ENCODE data around the gene CHRD.
"Not testable (repeated sequence)": the region's sequence is repeated elsewhere in the genome, so short reads cannot be mapped to it uniquely, and the experiment has no call there.

Gene CHRD

DNA sequence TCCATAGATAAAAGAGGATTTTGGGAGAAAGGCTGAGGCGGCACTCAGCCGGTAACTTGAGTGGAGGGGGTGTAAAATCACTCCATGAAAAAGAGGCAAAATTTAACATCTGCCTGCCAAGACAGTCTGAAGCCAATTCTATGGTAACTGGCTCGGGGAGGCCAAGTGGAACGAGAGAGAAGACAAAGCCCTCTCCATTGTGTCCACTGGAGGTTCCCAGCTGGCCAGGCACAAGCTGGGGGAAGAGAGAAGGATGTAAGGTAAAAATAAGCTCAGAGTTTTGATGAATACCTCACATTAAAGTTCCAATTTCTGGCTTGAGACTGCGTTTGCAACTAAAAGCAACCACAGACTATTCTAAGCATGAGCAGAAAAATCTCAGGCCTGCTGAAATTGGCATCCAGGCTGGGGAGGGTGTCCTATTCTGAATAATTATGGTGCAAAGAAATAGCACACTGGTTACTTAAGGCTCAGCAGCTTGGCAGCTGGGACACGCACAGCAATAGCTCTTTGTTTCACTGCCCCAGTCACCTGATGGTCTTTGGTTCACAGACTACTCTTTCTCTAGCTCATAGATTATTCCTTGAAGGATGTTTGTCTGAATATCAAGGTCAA lies 48.8 kb downstream of the CHRD start:
- DNase-seq (ENCODE audit: insufficient read length, low spot score) (no peak), FAIRE-seq (no peak)
- TF ChIP-seq CTCF (IDR thresholded peaks at IDR 0.05; ENCODE audit: insufficient read depth, missing control alignments): no peak

- TF ChIP-seq CTCF (IDR thresholded peaks at IDR 0.05; ENCODE audit: insufficient read depth, missing control alignments): no peak
- DNase-seq (ENCODE audit: insufficient read length, low spot score): no peak
- no peak for FAIRE-seq
These were observed 49.9 kb downstream of the CHRD start for GRCh38 chr3:184429786-184430185.

DNA sequence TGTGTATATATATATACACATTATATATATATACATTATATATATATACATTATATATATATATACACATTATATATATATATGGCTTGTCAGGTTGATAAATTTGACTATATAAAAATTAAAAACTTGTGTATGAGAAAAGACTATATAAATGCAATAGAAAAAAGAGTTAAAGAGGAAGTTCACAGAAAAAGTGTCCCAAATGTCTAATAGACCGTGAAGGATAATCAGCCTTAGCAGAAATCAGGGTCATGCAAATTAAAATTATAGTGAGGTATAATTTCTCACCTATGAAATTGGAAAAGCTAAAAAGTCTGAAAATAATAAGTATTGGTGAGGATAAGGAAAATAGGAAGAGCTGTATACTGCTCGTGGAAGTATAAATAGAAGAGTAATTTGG lies 51.1 kb downstream of the CHRD start:
- no peak for FAIRE-seq
- no peak for TF ChIP-seq CTCF (IDR thresholded peaks at IDR 0.05; ENCODE audit: insufficient read depth, missing control alignments)
- DNase-seq (ENCODE audit: insufficient read length, low spot score): no peak

- not testable (repeated sequence) for DNase-seq (ENCODE audit: insufficient read length, low spot score); FAIRE-seq
These were observed 53.3 kb downstream of the CHRD start for GRCh38 chr3:184433178-184433577.

DNA sequence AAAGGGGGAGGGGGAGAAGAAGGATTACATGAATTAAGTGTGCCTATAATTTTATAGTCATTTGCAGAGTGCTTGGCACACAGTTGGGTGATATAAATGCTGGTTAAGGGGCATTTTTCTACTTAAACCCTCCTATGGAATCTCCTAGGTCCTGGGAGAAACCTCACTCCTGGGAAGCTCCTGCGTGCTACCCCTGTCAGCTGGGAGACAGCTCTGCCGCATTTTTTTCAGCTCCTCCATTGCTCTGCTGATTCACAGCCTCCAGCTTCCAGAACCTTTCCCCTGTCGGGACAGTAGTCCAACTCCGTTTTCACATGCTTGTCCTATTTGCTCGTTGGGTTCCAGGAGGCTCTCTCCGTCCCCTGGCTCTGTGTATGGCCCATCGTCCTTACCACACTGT lies 59.2 kb downstream of the CHRD start:
- no peak for FAIRE-seq
- DNase-seq (ENCODE audit: insufficient read length, low spot score): no peak
- no peak for TF ChIP-seq CTCF (IDR thresholded peaks at IDR 0.05; ENCODE audit: insufficient read depth, missing control alignments)

Data from D721Med (cell line).